GM12874 (cell line): ENCODE results near the gene TMED7.

ENCODE experiments used
- CTCF ChIP-seq: IDR thresholded peaks from 2 replicates; pipeline ENCODE4 v1.5.1; 2011; ENCODE audit warnings: low read depth, mild to moderate bottlenecking, control low read depth, low read length, moderate library complexity; ENCODE audit not compliant: insufficient read depth

Gene TMED7

DNA sequence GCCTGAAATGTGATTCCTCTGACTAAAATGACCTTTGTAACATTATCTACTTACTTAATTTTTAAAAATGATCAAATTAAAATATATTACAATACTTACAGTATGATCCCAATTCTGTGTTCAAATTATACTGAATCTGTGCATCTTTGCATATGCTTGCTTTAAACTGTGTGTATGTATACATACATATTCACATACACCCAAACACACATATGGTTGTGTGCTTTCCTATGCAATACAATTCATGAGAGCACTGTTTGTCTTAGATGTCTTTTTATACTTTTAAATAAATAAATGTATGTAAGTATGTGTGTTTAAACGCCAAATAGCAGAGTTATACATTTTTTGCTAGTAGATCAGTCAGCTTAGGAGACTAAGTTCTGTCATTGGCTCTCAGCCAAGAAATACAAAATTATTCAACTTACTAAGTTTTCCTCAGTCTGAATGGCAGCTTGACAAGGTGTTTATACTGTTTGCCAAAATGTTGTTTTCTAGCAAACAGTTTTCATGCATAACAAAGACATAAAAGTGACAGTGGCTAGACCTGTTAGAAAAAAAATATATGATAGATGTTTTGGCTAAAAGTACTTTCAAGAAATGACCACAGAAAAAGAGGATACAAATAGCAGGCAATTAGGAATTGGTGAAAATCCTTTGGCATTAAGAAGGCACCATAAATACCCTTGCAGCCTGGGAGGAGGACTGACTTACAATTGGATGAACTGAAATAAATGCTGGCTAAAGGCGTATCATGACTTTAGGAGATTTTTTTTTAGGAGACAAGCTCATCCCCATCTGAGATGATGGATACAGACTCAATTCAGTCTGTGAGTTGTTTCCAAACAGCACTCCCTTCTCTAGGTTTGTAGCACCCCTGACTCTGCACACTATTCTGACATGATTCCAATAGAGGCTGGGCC lies 31.4 kb downstream of the TMED7 start:
- TF ChIP-seq CTCF, result no peak

DNA sequence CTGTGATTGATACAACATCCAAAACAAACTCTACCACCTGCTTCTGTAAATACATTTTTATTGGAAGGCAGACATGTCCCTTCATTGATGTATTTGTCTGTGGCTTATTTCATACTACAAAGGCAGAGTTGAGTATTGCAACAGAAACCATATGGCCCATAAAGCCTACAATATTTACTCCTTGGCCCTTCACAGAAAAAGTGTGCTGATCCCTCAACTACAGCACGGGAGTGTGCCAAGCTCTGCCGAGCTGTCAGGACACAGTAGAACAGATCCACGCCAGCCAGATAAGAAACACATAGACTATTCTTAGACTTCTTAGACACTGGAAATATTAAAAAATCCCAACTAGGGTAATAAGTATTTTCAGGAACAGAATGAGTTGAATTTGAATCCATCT lies 36.8 kb downstream of the TMED7 start:
- no peak for TF ChIP-seq CTCF

GRCh38 chr5:115588640-115589039 lies 37.2 kb downstream of the TMED7 start:
- no peak for TF ChIP-seq CTCF

DNA sequence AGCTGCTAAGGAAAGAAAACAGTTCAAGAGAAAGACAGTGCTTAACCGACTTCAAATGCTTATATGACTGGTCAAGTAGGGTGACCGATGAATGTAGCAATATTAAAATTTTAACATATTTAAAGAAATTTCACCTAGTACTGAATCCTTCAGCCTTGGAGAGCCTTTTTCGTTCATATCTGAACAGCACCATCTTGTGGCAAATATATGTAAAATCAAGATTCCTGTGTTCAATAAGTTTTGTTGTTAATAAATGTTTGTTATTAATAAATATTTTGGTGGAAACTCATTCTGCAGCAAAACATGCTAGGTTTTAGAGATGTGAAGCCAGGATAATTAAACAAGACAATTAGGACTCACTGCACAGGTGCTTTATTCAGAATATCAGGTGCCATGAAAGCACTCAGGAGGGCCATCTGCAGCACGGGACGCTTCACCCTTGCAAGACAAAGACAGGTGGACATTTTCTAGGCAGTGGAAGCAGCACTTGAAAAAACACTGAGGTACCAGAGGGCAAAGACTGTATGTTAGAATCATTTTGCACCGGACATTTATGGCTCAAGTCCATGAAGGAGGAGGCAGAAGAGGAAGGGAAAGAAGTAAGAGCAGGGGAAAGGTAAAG lies 39.2 kb downstream of the TMED7 start:
- no peak for TF ChIP-seq CTCF

GRCh38 chr5:115585265-115585664 lies 40.6 kb downstream of the TMED7 start:
- TF ChIP-seq CTCF, result no peak

DNA sequence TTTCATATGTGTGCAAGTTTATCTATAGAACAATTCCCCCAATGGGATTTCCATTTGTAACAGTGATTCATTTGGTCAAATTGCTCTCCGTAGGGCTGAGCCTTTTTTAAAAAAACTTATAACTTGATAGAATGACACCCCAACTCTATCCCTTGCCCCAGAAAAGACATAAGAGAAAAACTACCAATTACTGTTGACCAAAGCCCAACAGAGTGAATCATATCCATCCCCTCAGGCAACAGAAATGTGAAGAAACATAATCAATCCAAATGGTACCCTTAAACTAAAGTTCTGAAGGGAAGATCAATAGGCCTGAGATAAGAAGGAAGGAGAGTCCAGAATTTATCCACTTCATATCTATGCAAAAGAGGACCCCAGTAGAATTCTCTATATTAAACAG lies 41.3 kb downstream of the TMED7 start:
- TF ChIP-seq CTCF, result no peak

- TF ChIP-seq CTCF, result no peak
Observed at GRCh38 chr5:115583474-115583873, 42.4 kb downstream of the TMED7 start.
